Lung (tissue), 12 donors: ENCODE results near the gene CD300LB. TPM values are rescaled to one million over a fixed set of nuclear protein-coding genes. Genes with fewer than 3 reads are reported as not detected.

ENCODE experiments used
- ATAC-seq: fragments of 200-7000 bp; cut with Tn5 transposase; one replicate; pipeline ENCODE4 v1.9.1; 2020; ENCODE audit warnings: moderate number of reproducible peaks; ENCODE audit not compliant: insufficient read depth, low FRiP score
- DNase-seq, 3 donors: peaks; one replicate each; pipeline ENCODE4 v3.0.0-alpha.2; 2013 to 2017
- H3K27ac ChIP-seq, 2 donors: one replicate each; pipeline ENCODE4 v1.5.1; 2013; ENCODE audit warnings: mild to moderate bottlenecking in 2 of 2, moderate library complexity in 2 of 2, control low read depth in 1 of 2, inconsistent platforms in 1 of 2, low read depth in 1 of 2, low read length in 1 of 2
- H3K27me3 ChIP-seq, 3 donors: one replicate each; pipeline ENCODE4 v1.5.1; 2013; ENCODE audit warnings: low read length in 2 of 3; ENCODE audit not compliant: control insufficient read depth in 3 of 3, insufficient read depth in 3 of 3
- H3K36me3 ChIP-seq, 4 donors: one replicate each; pipeline ENCODE4 v1.5.1; 2013; ENCODE audit warnings: low read length in 4 of 4, mild to moderate bottlenecking in 1 of 4, moderate library complexity in 1 of 4; ENCODE audit not compliant: control insufficient read depth in 4 of 4, insufficient read depth in 4 of 4
- H3K4me1 ChIP-seq, 5 donors: one replicate each; pipeline ENCODE4 v1.5.1; 2013; ENCODE audit warnings: low read length in 5 of 5, mild to moderate bottlenecking in 2 of 5, moderate library complexity in 1 of 5; ENCODE audit not compliant: control insufficient read depth in 5 of 5, insufficient read depth in 5 of 5
- H3K4me3 ChIP-seq: one replicate; pipeline ENCODE4 v1.5.1; 2013; ENCODE audit warnings: mild to moderate bottlenecking, control low read depth, moderate library complexity
- H3K9ac ChIP-seq, 2 donors: one replicate each; pipeline ENCODE4 v1.5.1; 2013; ENCODE audit warnings: low read length in 2 of 2, control low read depth in 1 of 2; ENCODE audit not compliant: insufficient read depth in 1 of 2
- H3K9me3 ChIP-seq, 4 donors: one replicate each; pipeline ENCODE4 v1.5.1; 2013; ENCODE audit warnings: low read length in 3 of 4, mild to moderate bottlenecking in 1 of 4, moderate library complexity in 1 of 4; ENCODE audit not compliant: control insufficient read depth in 4 of 4, insufficient read depth in 3 of 4
- CTCF ChIP-seq: IDR thresholded peaks from 2 replicates; pipeline ENCODE4 v1.5.1; 2012; ENCODE audit warnings: mild to moderate bottlenecking; ENCODE audit errors: control extremely low read depth, extremely low read depth
- WGBS, 2 donors: extraction: QIAGEN DNeasy Blood & Tissue Kit; methylation state at CpG; one replicate each; pipeline ENCODE4 v1.1.7; 2013; 5-methylcytosine and 5-hydroxymethylcytosine counted together
- polyA plus RNA-seq, 2 donors: library from polyadenylated mRNA; stranded (reverse); fragments of 200-250 nt; gene quantifications; one replicate each; pipeline ENCODE4 v1.2.1, GENCODE V29; 2013
- total RNA-seq, 2 donors: library from RNA; depleted of rRNA in 1 of 2; stranded (reverse); fragments of >200 nt in 1 of 2; gene quantifications; one replicate each; pipeline ENCODE4 v1.2.1, GENCODE V29; 2014 to 2021
- donor health status: control.
- donor health status: control.
- donor health status: Bipolar disorder and iron deficiency.
- donor health status: healthy.
- donor health status: DM: yes; HTN: yes; CAD: no.

Gene CD300LB
- total and polyA plus RNA-seq, 4 donors = 0.82 to 1.8 (median 1.3) TPM

GRCh38 chr17:74525781-74526288 is 5.4 kb downstream of the CD300LB start:
- Histone ChIP-seq H3K9ac (no peak overlapping the region), H3K27me3 (no peaks in the 10 kb centered on the region), H3K4me1 (no peaks in the 10 kb centered on the region), H3K9me3 (peaks cover 0 to 12% (median 0%) of the 10 kb centered on the region in 4 donors), H3K27ac (no peak overlapping the region), H3K4me3 (no peak overlapping the region), H3K36me3 (no peaks in the 10 kb centered on the region)
- no peak for TF ChIP-seq CTCF
- DNase-seq = no peak
- 88 to 93% methylated on average over 14 of the region's 14 CpGs for WGBS, 2 donors
- no peak for ATAC-seq

GRCh38 chr17:74525465-74525725 is 5.9 kb downstream of the CD300LB start:
- TF ChIP-seq CTCF = no peak
- no peaks in the 10 kb centered on the region for H3K36me3 ChIP-seq
- H3K27ac ChIP-seq = no peak overlapping the region
- no peaks in the 10 kb centered on the region for H3K27me3 ChIP-seq
- no peak overlapping the region for H3K4me3 ChIP-seq
- no peak overlapping the region for H3K9ac ChIP-seq
- WGBS, 2 donors = 97 to 100% methylated on average over 1 of the region's 1 CpG
- DNase-seq = no peak
- H3K4me1 ChIP-seq = no peaks in the 10 kb centered on the region
- ATAC-seq = no peak
- peaks cover 0 to 12% (median 0%) of the 10 kb centered on the region in 4 donors for H3K9me3 ChIP-seq

GRCh38 chr17:74524653-74525464 is 6.4 kb downstream of the CD300LB start:
- no peak overlapping the region for H3K9ac ChIP-seq
- H3K27ac ChIP-seq = no peak overlapping the region
- H3K27me3 ChIP-seq = no peaks in the 10 kb centered on the region
- DNase-seq (no peak), ATAC-seq (no peak)
- H3K9me3 ChIP-seq = peaks cover 0 to 12% (median 0%) of the 10 kb centered on the region in 4 donors
- 76 to 81% methylated on average over 11 of the region's 11 CpGs for WGBS, 2 donors
- H3K36me3 ChIP-seq = no peaks in the 10 kb centered on the region
- H3K4me3 ChIP-seq = no peak overlapping the region
- no peak for TF ChIP-seq CTCF
- H3K4me1 ChIP-seq = no peaks in the 10 kb centered on the region
